NCI-H774 (cell line): ENCODE data around the gene OSBPL3.

Experiments
- DNase-seq: peaks from one replicate; lab custom pipeline; 2025; lab: John Stamatoyannopoulos, UW

Gene OSBPL3

DNA sequence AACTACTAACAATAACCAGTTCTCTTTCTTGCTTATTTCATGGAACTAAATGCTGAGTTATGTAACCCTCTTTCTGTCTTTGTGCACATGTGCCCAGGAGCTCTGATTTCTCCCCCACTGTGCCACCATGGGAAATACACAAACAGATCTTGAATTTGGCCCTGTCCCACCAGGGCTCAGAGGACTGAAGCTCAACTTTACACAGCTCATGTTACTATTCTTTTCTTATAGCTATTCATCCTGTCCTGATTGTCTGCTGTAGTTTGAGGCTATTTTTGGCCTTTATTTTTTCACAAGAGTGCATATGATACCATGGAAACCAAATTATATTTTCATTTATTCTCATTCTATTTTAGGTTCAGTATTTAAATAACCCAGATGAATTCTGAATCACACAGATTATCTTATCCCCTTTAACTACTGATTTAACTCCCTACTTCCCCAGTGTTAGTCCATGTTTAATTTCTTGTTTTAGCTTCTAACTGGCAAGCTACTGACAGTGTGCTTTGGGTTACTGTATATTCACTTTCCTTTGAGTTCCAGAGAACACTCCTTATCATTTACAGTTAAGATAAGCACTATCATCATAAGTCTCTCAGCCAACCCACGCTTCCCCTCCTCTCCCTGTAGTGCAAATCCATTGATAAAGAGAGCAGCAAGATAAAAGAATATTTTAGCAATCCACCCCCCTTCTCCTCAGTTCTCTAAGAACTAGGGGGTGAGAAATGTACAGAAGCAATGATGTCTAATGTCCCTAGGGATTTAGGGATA is 150.9 kb downstream of the OSBPL3 start:
- no peak for DNase-seq

DNA sequence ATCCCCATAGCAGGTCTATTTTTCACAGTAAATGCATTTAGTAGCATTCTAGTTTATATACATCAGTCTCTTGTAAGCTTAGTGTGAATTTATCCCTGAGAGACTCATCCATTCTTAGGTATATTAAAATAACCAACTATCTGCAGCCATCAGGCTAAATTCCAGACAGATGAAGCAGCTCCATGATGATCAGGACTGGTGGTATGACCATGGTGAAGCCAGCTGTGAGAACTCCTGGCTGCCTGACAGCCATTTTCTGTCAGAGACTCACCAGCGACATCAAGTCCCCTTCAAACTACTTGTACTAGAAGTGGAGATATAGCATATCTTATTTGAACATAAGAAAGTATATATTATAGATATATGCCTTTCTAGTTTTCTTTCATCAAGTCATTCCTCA is 152.4 kb downstream of the OSBPL3 start:
- no peak for DNase-seq

DNA sequence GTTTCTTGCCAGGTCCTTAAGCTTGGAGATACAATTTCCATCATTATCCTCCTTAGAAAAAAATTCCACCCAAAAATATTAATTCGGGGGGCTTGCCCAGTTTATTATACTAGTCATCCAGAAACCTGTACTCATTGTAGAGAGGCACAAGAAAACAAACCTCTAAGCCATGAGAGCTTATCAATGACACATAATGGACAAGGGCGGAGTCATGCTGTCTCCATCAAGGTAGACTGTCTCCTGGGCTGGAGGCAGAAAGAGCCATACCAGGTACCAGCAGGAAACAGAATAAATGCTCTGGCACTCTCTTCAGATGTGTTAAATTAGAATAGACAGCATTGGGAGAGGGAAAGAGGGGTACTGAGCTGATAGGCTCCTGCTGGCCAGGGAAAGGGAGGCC is 153.0 kb downstream of the OSBPL3 start:
- no peak for DNase-seq

DNA sequence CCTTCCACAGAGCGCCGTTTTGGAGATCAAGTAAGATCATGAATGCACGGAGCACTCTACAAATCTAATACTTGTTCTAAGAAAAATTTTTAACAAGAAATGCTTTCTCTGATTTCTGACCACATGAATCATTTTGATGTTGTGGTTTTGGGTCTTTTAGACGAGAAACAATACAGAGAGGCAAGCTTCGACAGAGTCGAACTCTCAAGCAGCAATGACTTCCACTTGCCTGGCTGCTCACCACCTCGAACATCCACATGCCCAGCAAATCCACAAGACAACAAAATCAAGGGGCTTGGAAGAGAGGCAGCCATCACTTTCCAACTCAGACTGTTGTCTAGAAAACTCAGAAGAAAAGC is 153.3 kb downstream of the OSBPL3 start:
- no peak for DNase-seq

DNA sequence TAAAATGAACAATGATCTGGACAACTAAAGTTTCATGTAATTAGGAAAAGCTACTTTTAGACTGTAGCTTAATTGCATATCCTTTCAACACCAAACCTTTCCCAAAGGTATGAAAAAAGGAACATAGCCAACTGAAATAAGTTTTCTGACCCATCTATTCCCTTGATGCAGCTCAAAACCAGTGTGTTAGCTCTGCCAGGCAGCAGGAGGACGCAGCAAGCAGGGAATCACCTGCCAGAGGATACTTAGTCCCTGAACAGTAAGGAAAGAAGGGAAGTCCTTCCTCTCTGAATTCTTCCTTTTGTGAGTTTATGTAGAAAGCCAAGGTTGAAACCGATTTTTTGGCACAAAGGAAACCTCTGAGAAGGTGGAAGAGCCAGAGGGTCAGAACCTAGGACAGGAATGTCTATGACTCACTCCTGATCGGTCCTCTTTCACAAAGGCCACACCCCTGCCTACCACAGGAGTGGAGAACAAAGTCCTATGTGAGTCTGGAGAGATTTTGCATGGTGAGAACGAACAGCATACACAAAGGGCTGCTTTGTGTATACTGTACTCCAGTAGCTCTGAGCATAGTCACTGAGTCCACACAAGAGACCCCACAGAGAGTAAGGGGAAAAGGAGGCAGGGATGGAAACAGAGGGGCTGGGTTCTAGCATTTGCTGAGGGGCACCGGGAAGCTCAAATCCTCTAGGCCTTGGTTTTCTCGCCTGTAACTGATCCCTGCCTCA is 153.9 kb downstream of the OSBPL3 start:
- no peak for DNase-seq

DNA sequence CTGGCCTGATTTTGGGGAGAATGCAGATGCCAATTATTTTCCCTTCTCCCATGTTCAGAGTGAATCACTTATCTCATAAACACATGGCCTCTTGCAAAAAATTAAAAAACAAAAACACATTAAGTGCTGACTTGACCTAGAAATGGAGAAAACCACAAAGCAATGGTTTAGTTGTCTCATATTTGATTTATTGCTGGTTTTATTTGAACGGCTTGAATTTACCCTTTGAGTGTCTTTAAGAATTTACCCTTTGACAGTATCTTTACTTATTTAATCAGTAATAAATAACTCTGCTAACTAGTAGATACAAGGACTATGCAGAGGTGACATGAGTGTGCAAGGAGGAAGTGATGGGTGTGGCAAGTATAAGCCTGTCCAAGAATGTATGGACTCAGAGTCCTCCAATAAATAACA is 154.6 kb downstream of the OSBPL3 start:
- DNase-seq = no peak

DNA sequence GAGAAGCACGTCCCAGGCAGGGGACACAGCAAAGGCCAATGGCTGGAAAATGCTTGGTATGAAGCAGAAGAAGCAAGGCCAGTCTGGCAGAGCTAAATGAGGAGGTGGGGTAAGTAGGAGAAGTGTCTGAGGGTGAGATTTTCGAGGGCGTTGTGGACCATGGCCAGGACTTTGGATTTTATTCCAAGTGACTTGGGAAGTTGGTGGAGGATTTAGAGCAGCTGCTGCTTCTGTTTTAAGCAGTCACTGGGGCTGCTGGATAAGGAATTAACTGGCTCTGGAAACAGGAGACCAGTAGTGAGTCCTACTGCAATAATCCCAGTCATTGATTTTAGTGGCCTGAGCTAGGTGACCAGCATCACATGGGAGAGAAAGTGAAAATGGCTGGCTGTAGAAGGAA is 155.1 kb downstream of the OSBPL3 start:
- DNase-seq = no peak

DNA sequence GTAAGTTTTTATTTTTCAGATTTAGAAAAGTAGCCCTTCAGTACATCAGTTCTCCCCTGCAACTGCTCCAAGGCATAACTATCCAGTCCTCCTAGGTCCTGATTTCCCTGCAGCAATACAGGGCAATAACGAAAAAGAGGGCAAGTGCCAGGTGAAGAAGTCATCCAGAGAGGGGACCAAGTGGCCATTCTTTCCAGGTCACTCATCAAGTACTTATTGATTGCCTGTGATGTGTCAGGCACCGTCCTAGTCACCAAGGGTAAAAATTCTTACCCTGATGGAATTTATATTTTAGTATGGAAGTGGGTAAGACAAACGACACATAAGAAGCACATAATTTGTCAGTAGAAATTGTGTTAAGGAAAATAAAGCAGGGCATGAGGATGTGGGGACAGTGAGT is 155.6 kb downstream of the OSBPL3 start:
- no peak for DNase-seq

DNA sequence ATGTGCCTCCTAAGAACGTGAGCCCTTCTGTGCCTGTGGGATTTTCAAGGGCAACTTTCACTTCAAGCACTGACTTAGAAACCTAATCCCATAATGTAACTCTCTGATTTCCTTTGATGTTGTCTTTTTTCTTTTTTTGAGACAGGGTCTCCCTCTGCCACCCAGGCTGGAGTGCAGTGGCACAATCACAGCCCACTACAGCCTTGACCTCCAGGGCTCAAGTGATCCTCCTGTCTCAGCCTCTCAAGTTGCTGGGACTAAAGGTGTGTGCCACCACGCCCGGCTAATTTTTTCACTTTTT is 158.3 kb downstream of the OSBPL3 start:
- no peak for DNase-seq

DNA sequence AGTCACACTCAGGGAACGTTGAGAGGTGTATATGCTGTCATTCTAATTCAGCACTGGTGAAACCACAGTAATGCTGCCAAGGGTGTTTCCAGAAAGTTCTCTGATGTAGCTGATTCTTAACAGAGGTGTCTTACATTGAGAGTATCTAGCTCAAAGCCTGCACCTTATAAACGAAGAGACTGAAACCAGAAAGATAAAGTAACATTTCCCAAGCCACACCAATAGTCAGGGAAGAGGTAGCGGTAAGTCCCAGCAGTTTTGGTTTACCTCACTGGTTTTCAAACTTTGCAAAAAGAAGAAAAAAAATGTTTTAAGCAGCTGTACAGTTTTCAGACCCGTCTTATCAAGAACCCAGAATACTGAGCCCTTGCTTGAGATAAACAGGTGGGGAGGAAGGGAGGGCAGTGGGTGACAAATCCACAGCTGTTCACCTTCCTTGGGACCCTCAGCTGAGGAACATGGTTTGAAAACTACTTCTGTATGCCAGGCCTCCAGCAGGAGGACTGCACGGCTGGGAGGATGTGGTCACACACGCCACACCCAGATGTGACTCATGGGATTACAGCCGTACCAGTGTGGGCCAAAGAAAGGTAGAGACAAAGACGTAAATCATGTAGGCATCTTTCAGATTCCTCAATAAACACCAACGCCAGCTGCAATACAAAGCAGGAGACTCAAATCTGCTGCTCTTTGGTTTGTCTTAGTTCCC is 158.8 kb downstream of the OSBPL3 start:
- DNase-seq = no peak

DNA sequence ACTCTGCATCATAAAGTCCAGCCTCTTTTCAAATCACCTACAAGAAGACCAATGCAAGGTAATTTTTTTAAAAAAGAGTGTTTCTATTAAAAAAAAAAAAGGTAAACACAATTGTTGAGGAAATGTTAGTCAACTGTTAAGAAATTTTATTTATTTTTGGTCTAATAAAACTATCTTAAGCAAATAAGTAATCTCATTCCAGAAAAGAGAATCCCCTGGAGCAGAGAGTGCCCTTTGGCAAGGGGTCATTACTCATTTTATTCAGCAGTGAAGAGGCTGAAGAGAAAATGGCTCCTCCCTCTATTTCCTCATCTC is 159.3 kb downstream of the OSBPL3 start:
- no peak for DNase-seq

DNA sequence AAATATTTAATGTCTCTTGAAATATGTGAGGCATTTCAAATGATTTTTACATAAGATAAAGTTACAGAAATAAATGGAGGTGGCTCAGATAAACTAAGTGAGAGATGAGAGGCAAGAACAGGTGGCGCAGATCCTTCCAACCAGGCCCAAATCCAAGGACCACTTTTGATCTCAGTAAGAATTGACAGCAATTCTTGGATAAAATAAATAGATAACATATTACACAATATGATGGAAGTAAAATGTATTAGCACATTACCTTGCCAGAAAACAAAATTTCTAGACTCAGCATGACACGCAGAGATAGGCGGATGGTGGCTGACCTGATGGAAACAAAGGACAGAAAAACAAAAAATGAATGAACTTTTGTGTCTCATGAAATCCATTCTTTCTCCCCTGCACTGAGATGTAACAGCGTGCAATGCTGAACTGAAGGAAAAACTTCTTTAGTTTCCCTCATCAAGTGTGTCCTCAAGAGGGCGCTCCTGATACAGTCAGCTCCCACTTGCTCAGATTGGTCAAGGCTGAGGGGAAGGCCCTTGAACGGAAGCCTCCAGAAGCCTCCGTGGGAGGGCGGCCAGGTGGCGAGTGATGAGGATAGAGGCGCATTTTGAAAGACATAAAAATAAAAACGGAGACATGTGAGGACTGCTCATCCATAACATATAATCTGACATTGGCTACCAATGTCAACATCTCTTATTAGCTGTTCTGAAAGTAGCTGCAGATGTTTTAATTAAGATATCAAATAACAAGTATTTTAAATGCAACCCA is 159.9 kb downstream of the OSBPL3 start:
- DNase-seq = peak; percentile 65

DNA sequence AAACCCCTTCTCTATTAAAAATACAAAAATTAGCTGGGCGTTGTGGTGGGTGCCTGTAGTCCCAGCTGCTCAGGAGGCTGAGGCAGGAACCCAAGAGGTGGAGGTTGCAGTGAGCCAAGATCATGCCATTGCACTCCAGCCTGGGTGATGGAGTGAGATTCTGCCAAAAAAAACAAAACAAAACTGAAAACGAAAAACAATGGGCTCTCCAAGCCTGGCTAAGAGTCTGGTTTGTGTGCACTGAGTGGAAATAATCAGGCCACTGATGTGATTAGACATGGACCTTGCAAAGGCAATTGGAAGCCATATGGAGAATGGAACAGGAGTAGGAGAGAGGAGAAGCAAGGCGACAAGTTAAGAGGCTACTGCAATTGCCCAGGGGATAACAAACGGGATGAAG is 162.6 kb downstream of the OSBPL3 start:
- DNase-seq = no peak

DNA sequence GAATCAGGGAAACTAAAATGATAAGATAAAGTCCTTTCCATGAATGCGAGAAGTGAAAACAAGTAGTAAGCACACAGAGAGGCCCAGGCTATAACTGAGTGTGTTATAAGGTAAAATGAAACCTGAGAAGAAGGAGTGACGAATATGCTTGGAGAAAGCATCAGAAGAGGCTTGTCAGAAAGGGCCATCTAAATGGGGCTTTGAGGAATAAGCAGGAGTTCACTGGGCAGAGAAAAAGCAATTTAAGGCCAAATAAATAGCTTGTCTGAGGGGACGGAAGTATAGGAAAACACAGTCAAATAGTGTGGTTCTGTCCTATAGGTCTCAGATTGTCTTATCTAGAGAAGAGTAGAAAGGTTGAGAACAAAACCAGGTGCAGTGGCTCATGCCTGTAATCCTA is 163.1 kb downstream of the OSBPL3 start:
- no peak for DNase-seq

DNA sequence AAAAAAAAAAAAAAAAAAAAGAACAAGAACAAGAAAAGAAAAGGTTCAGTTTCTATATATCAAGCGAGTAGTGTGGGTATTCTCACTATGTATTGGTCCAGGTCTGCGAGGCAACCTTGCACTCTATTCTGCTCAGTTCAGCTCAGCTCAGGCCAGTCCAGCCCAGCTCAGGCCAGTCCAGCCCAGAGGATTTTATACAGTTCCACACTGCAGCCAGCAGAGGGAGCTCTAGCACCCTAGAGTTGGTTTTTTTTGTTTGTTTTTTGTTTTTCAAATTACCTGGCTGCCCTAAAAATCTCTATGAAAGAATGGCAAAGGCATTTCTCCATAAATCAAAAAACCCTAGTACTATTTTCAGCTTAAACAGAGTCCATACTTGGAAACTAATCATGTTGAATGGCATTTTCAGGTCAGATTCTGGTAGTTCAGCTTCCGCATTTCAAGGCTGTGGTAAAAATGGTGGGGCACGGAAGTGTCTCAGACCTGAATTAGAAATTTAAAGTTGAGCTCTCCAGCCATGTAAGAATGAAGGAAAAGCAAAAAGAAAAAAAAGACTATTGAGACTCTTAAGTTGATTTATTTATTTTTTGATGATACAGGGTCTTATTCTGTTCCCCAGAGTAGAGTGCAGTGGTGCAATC is 167.6 kb downstream of the OSBPL3 start:
- DNase-seq = peak; percentile 51

DNA sequence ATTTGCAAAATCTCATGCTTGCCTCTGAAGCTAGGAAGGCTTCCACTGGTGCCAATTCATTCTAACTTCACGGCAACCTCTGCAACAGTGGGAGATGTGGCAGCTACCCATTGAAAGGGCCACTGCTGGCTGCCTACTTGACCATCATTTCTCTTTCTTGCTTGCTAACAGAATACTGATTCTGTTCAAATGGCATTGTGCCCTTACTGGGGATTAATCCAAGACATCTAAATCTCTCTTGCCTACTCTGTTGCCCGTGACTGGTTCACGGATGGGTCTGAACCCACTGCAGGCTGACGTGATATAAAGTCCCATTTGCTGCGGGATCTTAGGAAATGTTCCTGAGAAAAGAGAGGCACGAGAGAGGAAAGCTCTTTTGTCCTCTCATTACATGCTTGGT is 171.5 kb downstream of the OSBPL3 start:
- DNase-seq = no peak

DNA sequence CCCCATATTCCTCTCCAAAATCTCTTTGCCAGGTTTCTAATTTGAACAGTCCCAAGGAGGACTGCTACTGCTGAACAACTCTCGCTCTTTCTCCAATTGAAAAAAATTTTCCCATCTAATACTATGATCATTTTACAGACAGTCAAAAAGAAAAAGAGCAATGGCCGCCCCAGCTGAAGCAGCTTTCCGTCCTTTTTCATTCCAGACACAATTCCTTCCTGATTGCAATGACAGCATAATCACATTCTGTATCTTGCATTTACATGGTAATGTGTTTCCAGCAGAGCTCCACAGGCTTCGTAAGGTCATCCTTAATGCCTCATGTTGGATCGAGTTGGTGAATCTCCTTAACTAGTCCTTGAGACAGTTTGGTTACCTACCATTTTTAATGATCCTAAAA is 177.7 kb downstream of the OSBPL3 start:
- no peak for DNase-seq

DNA sequence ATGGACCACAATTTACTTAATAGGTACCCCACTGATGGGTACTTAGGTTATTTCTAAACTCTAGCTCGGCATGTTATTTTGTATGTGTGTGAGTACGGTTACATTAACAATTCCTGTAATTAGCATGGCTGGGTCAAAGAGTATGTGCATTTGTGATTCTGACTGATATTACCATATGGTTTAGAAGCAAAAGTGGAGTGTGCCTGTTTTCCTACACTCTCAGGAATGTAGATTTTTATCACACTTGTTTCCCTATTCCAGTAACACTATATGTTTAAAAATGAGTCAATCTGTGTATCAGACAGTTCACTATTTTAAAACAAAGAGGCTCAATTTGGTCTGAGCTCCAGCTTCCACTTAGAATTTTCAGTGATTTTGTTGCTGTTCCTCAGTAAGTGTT is 178.1 kb downstream of the OSBPL3 start:
- DNase-seq = no peak

DNA sequence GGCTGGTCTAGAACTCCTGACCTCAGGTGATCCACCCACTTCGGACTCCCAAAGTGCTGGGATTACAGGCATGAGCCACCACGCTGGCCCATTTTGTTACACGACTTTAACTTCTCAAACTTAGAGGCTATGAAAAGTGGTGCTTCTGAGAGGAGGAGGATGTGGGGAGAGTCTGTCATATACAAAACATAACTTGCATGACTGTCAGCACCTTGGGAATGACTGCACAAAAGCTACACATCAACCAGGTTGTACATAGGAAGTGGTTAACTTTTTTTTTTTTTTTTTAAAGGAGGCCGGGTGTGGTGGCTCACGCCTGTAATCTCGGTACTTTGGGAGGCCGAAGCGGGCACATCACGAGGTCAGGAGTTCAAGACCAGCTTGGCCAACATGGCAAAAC is 179.3 kb downstream of the OSBPL3 start:
- no peak for DNase-seq

DNA sequence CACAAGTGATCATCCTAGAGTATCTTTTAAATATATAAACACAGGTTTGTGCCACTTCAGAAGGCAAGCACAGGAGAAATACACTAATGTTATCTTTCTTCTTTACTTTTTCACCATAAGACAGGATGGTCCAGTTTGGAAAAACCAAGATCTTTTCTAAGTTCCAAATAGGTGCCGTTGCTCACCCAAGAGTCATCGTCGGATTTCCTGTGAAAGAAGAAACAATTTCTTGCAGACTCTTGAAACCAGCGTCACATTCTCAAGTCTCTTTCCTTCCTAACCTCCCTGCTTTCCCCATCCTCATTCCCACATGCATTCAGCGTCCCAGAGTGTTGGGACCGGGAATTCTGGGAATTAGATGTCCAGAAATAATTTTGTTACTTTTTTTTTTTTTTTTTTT is 179.9 kb downstream of the OSBPL3 start:
- DNase-seq = no peak

DNA sequence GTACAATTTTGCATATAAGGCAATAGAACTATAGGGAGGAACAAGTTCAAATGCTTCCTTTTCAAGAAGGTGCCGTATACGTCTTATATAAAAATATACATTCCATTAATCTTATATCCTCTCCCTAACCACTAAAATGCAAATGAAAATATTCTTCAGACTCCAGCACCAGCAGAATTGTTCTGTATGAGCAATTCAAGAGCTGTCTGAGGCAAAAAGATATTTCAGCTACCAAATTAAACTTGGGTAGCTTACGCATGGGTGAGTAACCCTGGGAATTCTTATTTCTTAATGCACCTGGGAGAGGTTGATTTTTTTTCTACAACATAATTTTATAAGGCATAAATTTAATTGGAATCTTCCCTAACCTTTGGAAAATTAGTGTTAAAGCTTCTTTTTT is 180.5 kb downstream of the OSBPL3 start:
- no peak for DNase-seq

DNA sequence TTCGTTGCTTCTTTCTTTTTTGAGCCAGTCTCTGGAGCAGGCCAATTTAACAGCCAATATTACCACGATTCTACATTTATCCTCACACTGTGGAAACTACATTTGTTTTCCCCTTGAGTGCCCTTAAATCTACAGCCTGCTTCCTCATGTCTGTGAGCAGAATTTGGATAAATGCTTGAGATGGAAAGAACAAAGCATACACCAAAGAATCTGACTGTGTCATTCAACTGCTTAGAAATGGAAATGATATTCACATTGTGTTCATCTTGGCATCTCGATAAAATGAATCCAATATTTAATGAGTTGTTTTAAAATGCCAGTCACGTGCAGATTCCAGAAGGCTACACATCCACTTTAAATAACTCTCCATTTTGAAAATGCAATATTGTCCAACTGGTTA is 181.7 kb downstream of the OSBPL3 start:
- no peak for DNase-seq
